ENCODE results near the gene ZYG11B. TPM values are rescaled to one million over a fixed set of nuclear protein-coding genes. Genes with fewer than 3 reads are reported as not detected.

ZYG11B gene
- total and polyA plus RNA-seq, 9 of the 15 experiments (the other 6 are each of a cell fraction or from before 2014, with no cell fraction given) = 4.9 to 22.2 (median 12.2) TPM

GRCh38 chr1:52733368-52733767, 7.1 kb downstream of the ZYG11B start (continued):
- TF ChIP-seq, protein P1, sequence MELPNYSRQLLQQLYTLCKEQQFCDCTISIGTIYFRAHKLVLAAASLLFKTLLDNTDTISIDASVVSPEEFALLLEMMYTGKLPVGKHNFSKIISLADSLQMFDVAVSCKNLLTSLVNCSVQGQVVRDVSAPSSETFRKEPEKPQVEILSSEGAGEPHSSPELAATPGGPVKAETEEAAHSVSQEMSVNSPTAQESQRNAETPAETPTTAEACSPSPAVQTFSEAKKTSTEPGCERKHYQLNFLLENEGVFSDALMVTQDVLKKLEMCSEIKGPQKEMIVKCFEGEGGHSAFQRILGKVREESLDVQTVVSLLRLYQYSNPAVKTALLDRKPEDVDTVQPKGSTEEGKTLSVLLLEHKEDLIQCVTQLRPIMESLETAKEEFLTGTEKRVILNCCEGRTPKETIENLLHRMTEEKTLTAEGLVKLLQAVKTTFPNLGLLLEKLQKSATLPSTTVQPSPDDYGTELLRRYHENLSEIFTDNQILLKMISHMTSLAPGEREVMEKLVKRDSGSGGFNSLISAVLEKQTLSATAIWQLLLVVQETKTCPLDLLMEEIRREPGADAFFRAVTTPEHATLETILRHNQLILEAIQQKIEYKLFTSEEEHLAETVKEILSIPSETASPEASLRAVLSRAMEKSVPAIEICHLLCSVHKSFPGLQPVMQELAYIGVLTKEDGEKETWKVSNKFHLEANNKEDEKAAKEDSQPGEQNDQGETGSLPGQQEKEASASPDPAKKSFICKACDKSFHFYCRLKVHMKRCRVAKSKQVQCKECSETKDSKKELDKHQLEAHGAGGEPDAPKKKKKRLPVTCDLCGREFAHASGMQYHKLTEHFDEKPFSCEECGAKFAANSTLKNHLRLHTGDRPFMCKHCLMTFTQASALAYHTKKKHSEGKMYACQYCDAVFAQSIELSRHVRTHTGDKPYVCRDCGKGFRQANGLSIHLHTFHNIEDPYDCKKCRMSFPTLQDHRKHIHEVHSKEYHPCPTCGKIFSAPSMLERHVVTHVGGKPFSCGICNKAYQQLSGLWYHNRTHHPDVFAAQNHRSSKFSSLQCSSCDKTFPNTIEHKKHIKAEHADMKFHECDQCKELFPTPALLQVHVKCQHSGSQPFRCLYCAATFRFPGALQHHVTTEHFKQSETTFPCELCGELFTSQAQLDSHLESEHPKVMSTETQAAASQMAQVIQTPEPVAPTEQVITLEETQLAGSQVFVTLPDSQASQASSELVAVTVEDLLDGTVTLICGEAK (IDR thresholded peaks at IDR 0.05) = no peak
- TF ChIP-seq, protein P1 (CRISPR knock-in tag; IDR thresholded peaks at IDR 0.05) = no peak
- TF ChIP-seq TCF3 (CRISPR knock-in tag; IDR thresholded peaks at IDR 0.05) (no peak), MEIS2 (IDR thresholded peaks at IDR 0.05; ENCODE audit: partially characterized antibody) (peak; percentile 20), ARID4B (CRISPR knock-in tag; IDR thresholded peaks at IDR 0.05) (no peak), ATF3 (IDR thresholded peaks at IDR 0.05) (peak; percentile 65; the same call in 1 of the 2 replicates), ATF3 (CRISPR knock-in tag; conservative IDR thresholded peaks at IDR 0.05) (no peak)

Data from K562 (cell line).